GM19023 (cell line): Measurements from ENCODE around the gene FBF1.
"Not testable (repeated sequence)": the region's sequence is repeated elsewhere in the genome, so short reads cannot be mapped to it uniquely, and the experiment has no call there.

Source experiments
- ATAC-seq: cut with Tn5 transposase; IDR thresholded peaks from one replicate; pipeline ENCODE4 v1.9.1; 2021; ENCODE audit warnings: mild to moderate bottlenecking, moderate library complexity; ENCODE audit not compliant: unreplicated experiment

FBF1 gene

GRCh38 chr17:75897160-75898019 is 43.5 kb downstream of the FBF1 start:
- no peak for ATAC-seq

- ATAC-seq: peak; percentile 68
Measured at GRCh38 chr17:75896415-75897159, 44.3 kb downstream of the FBF1 start, which contains the start of gene TRIM65. TSS of gene TRIM65 (minus strand) at chr17:75896951. CDS start at chr17:75896937, 14 bp downstream.

- ATAC-seq: no peak
Measured at GRCh38 chr17:75895370-75896155, 45.3 kb downstream of the FBF1 start.

- no peak for ATAC-seq
Measured at GRCh38 chr17:75894049-75894733, 46.7 kb downstream of the FBF1 start.

GRCh38 chr17:75893305-75894048 is 47.4 kb downstream of the FBF1 start:
- ATAC-seq: no peak

GRCh38 chr17:75892556-75893224 is 48.2 kb downstream of the FBF1 start:
- ATAC-seq: no peak

GRCh38 chr17:75891605-75892555 is 49.0 kb downstream of the FBF1 start:
- no peak for ATAC-seq

GRCh38 chr17:75891022-75891604 is 49.7 kb downstream of the FBF1 start:
- no peak for ATAC-seq

- no peak for ATAC-seq
Measured at GRCh38 chr17:75889454-75889853, 51.4 kb downstream of the FBF1 start.

GRCh38 chr17:75888484-75888883 is 52.4 kb downstream of the FBF1 start:
- ATAC-seq: no peak

GRCh38 chr17:75885860-75886259 is 55.0 kb downstream of the FBF1 start:
- not testable (repeated sequence) for ATAC-seq

- ATAC-seq: no peak
Measured at GRCh38 chr17:75885431-75885830, 55.4 kb downstream of the FBF1 start.

- no peak for ATAC-seq
Measured at GRCh38 chr17:75881678-75882454, 59.0 kb downstream of the FBF1 start.

GRCh38 chr17:75880266-75880665 is 60.6 kb downstream of the FBF1 start:
- ATAC-seq: no peak

GRCh38 chr17:75878174-75878998 is 62.5 kb downstream of the FBF1 start, which contains the start of gene TRIM47:
TSS of gene TRIM47 (minus strand) at chr17:75878581. CDS start at chr17:75878548, 33 bp downstream.
- no peak for ATAC-seq

GRCh38 chr17:75877752-75878173 is 63.1 kb downstream of the FBF1 start:
- ATAC-seq: no peak
